Measurements from ENCODE around the gene SCAPER. TPM values are rescaled to one million over a fixed set of nuclear protein-coding genes. Genes with fewer than 3 reads are reported as not detected.

The SCAPER gene
- total and polyA plus RNA-seq, 10 of the 15 experiments (the other 5 are each of a cell fraction or from before 2014, with no cell fraction given) = 1.0 to 7.7 (median 3.9) TPM

DNA sequence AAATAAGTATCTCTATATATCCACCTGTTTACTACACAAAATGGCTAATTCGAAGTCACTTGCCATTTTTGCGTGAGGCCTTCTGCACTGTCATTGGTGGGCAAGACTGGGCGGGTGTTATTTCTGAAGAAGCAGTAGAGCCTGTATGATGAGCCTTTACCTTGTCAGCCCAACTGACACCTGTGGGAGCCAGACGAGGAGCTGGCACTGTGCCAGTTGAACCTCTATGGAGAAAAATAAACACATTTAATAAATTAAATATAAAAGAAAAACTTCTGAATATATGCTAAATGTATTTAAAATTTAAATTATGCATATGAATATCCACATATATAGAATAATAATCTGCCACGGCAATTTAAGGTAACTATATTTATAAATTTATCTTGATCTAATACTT, 109.9 kb downstream of the SCAPER start:
- Histone ChIP-seq H3K27ac (ENCODE audit: control insufficient read depth, insufficient read depth) (no peak overlapping the region), H3K36me3 (ENCODE audit: control insufficient read depth in 2 of 2, insufficient read depth in 2 of 2, low read length in 1 of 2) (peaks cover 0 to 6% of the 10 kb centered on the region in 2 experiments; a peak in 2 of 4 replicates), H3K9ac (ENCODE audit: control insufficient read depth, insufficient read depth, low read length) (no peak overlapping the region), H3K9me3 (replicated peaks; ENCODE audit: control insufficient read depth, insufficient read depth, low read length) (no peaks in the 10 kb centered on the region; the same call in 2 of the 3 replicates), H3K4me3 (no peak overlapping the region), H3K79me2 (ENCODE audit: control insufficient read depth, insufficient read depth, low read length) (no peaks in the 10 kb centered on the region), H3K4me1 (ENCODE audit: control insufficient read depth, insufficient read depth, low read length) (no peaks in the 10 kb centered on the region), H4K20me1 (ENCODE audit: control insufficient read depth, insufficient read depth) (no peaks in the 10 kb centered on the region), H2AFZ (ENCODE audit: control insufficient read depth, low read depth, low read length) (no peak overlapping the region), H3K27me3 (replicated peaks in 1 of 2; ENCODE audit: control insufficient read depth in 2 of 2, insufficient read depth in 2 of 2, low read length in 1 of 2) (no peaks in the 10 kb centered on the region), H3K4me2 (ENCODE audit: control insufficient read depth, insufficient read depth) (no peak overlapping the region)
- ChIA-PET POLR2A (no interaction called here), CTCF (interaction anchor here (0.7 kb wide), 1 partner anchor 63 kb away, joined by 4 read pairs; no protein-coding TSS in a partner anchor), RAD21 (ENCODE audit: unreplicated experiment) (no interaction called here), SMC1A (ENCODE audit: uncharacterized antibody, unreplicated experiment) (interaction anchor here (0.6 kb wide), 1 partner anchor 22 kb away, joined by 3 read pairs; no protein-coding TSS in a partner anchor)
- FAIRE-seq (no peak), DNase-seq (ENCODE audit: low read depth, low spot score) (no peak), ATAC-seq (no peak)
- no TSS peak for BruUV-seq (replicated peaks)
- in situ Hi-C loops (cut with MboI) (no loop called here), intact Hi-C loops (cut with micrococcal nuclease; ENCODE audit: unreplicated experiment) (no loop called here)
- TF ChIP-seq MEF2B (IDR thresholded peaks at IDR 0.05; ENCODE audit: partially characterized antibody, poor library complexity, severe bottlenecking) (no peak), TARDBP (IDR thresholded peaks at IDR 0.05; ENCODE audit: borderline replicate concordance) (no peak), MTA3 (IDR thresholded peaks at IDR 0.05; ENCODE audit: borderline replicate concordance, low read length) (no peak), BMI1 (IDR thresholded peaks at IDR 0.05; ENCODE audit: borderline replicate concordance) (no peak), ASH2L (IDR thresholded peaks at IDR 0.05; ENCODE audit: borderline replicate concordance, low read depth) (no peak), PAX5 (IDR thresholded peaks at IDR 0.05; ENCODE audit: borderline replicate concordance, low read depth, low read length) (no peak), SUPT20H (IDR thresholded peaks at IDR 0.05; ENCODE audit: borderline replicate concordance, control insufficient read depth, low read depth, low read length) (no peak)
- 95% methylated on average over 5 of the region's 5 CpGs for WGBS (ENCODE audit: insufficient coverage, insufficient replicate concordance, low lambda C conversion rate, missing lambda C conversion rate)

DNA sequence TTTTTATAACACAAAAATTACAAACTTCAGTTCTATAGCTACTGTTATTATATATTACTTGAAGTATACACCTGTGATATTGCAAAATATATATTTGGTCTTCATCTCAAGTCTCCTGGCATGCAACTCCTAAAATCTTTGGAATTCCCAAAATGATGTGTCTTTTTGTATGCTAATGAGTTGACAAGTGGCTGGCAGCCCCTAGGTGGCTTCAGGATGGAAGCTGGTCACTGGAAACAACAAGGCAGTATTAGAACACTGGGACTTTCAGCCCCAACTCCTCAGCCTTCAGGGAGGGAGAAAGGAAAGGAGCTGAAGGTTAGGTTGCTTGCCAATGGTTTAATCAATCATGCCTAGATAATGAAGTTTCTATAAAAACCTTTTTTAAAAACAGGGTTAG, 112.0 kb downstream of the SCAPER start:
- Histone ChIP-seq H3K36me3 (ENCODE audit: control insufficient read depth in 2 of 2, insufficient read depth in 2 of 2, low read length in 1 of 2) (peaks cover 0 to 3% of the 10 kb centered on the region in 2 experiments; a peak in 2 of 4 replicates), H3K9ac (ENCODE audit: control insufficient read depth, insufficient read depth, low read length) (no peak overlapping the region), H4K20me1 (ENCODE audit: control insufficient read depth, insufficient read depth) (no peaks in the 10 kb centered on the region), H2AFZ (ENCODE audit: control insufficient read depth, low read depth, low read length) (no peak overlapping the region), H3K9me3 (replicated peaks; ENCODE audit: control insufficient read depth, insufficient read depth, low read length) (no peaks in the 10 kb centered on the region; the same call in 2 of the 3 replicates), H3K27ac (ENCODE audit: control insufficient read depth, insufficient read depth) (no peak overlapping the region), H3K4me3 (no peak overlapping the region), H3K4me2 (ENCODE audit: control insufficient read depth, insufficient read depth) (no peak overlapping the region), H3K4me1 (ENCODE audit: control insufficient read depth, insufficient read depth, low read length) (no peaks in the 10 kb centered on the region), H3K79me2 (ENCODE audit: control insufficient read depth, insufficient read depth, low read length) (no peaks in the 10 kb centered on the region), H3K27me3 (replicated peaks in 1 of 2; ENCODE audit: control insufficient read depth in 2 of 2, insufficient read depth in 2 of 2, low read length in 1 of 2) (no peaks in the 10 kb centered on the region)
- POLR2A ChIA-PET = no interaction called here
- no peak for FAIRE-seq
- no peak for ATAC-seq
- intact Hi-C loops (cut with micrococcal nuclease; ENCODE audit: unreplicated experiment) (no loop called here), in situ Hi-C loops (cut with MboI) (no loop called here)
- DNase-seq (ENCODE audit: low read depth, low spot score) = no peak
- BruUV-seq (replicated peaks) = no TSS peak
- RAD21 ChIA-PET (ENCODE audit: unreplicated experiment) = no interaction called here
- CTCF ChIA-PET = interaction anchor here (0.9 to 1.1 kb wide), 2 partner anchors 55 to 148 kb away, joined by 3 to 5 read pairs; no protein-coding TSS in a partner anchor
- SMC1A ChIA-PET (ENCODE audit: uncharacterized antibody, unreplicated experiment) = interaction anchor here (0.6 to 1.0 kb wide), 4 partner anchors 11 to 266 kb away, joined by 3 read pairs; no protein-coding TSS in a partner anchor
- no peak for TF ChIP-seq ZNF687 (IDR thresholded peaks at IDR 0.05)
- no peak for TF ChIP-seq RAD51 (IDR thresholded peaks at IDR 0.05)
- TF ChIP-seq ZBTB40 (IDR thresholded peaks at IDR 0.05; ENCODE audit: borderline replicate concordance) = no peak

Data from GM12878 (cell line).